Thoracic aorta (tissue), 2 donors: ENCODE results near the gene CADM2. TPM values are rescaled to one million over a fixed set of nuclear protein-coding genes. Genes with fewer than 3 reads are reported as not detected.

Experiments
- ATAC-seq: fragments of 150-250 bp; one replicate; pipeline ENCODE4 v1.8.0; 2017; ENCODE audit warnings: low read depth; ENCODE audit not compliant: insufficient number of reproducible peaks, low FRiP score
- DNase-seq: peaks from one replicate; pipeline ENCODE4 v3.0.0-alpha.2; 2020; ENCODE audit warnings: low spot score
- H3K27ac ChIP-seq, 2 donors: fragments of 200-600 bp; sonication (generic); 1 replicate in 1 of 2; 2 replicates in 1 of 2; pipeline ENCODE4 v1.5.1; 2016; ENCODE audit warnings: mild to moderate bottlenecking in 2 of 2, moderate library complexity in 2 of 2
- H3K27me3 ChIP-seq: fragments of 200-600 bp; sonication (generic); replicated peaks from 2 replicates; pipeline ENCODE4 v1.6.0; 2016; ENCODE audit warnings: mild to moderate bottlenecking; ENCODE audit not compliant: insufficient read depth
- H3K36me3 ChIP-seq: fragments of 200-600 bp; sonication (generic); one replicate; pipeline ENCODE4 v1.5.1; 2016
- H3K4me1 ChIP-seq, 2 donors: fragments of 200-600 bp; sonication (generic); 1 replicate in 1 of 2; 2 replicates in 1 of 2; pipeline versions ENCODE4 v1.5.1 to v1.6.0; 2016; ENCODE audit warnings: low read depth in 2 of 2, mild to moderate bottlenecking in 1 of 2; ENCODE audit not compliant: control insufficient read depth in 1 of 2
- H3K4me3 ChIP-seq: fragments of 200-600 bp; sonication (generic); 2 replicates; pipeline ENCODE4 v1.5.1; 2016; ENCODE audit warnings: mild to moderate bottlenecking
- H3K9me3 ChIP-seq: fragments of 200-600 bp; sonication (generic); 2 replicates; pipeline ENCODE4 v1.5.1; 2016
- total RNA-seq, 2 donors: library from RNA; depleted of rRNA; stranded (reverse); fragments of >200 nt; gene quantifications; one replicate each; pipeline versions ENCODE4 v1.1.0 to v1.2.3, GENCODE V29; 2016
- TF ChIP-seq, protein P1 (sequence below): fragments of 200-600 bp; sonication (generic); IDR thresholded peaks from one replicate; pipeline ENCODE4 v1.5.1; 2019; ENCODE audit warnings: antibody characterized with exemption

CADM2 gene
- total RNA-seq, 2 donors from 2014 or later, result 1.8 TPM; not detected in 1

DNA sequence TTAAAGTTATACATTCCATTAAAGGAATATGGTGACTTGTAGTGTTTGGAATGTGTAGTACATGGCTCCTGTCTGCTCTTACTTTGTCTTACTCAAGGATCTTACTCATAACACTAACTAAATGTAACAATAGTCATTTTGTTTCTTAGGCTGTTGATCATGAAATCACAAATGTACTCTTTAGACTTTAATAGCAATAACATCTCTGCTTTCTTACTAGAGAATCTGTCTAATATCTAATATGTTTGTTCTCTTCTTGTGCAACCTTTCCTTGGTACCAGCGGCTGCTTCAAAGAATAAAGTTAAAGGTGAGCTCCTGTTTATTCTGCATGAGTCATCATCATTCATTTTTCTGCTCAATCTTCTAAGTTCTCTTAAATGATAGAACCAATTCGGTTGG, 767.5 kb downstream of the CADM2 start:
- no peak for ATAC-seq
- TF ChIP-seq, protein P1, sequence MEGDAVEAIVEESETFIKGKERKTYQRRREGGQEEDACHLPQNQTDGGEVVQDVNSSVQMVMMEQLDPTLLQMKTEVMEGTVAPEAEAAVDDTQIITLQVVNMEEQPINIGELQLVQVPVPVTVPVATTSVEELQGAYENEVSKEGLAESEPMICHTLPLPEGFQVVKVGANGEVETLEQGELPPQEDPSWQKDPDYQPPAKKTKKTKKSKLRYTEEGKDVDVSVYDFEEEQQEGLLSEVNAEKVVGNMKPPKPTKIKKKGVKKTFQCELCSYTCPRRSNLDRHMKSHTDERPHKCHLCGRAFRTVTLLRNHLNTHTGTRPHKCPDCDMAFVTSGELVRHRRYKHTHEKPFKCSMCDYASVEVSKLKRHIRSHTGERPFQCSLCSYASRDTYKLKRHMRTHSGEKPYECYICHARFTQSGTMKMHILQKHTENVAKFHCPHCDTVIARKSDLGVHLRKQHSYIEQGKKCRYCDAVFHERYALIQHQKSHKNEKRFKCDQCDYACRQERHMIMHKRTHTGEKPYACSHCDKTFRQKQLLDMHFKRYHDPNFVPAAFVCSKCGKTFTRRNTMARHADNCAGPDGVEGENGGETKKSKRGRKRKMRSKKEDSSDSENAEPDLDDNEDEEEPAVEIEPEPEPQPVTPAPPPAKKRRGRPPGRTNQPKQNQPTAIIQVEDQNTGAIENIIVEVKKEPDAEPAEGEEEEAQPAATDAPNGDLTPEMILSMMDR, result no peak
- H3K36me3 ChIP-seq, result no peaks in the 10 kb centered on the region

DNA sequence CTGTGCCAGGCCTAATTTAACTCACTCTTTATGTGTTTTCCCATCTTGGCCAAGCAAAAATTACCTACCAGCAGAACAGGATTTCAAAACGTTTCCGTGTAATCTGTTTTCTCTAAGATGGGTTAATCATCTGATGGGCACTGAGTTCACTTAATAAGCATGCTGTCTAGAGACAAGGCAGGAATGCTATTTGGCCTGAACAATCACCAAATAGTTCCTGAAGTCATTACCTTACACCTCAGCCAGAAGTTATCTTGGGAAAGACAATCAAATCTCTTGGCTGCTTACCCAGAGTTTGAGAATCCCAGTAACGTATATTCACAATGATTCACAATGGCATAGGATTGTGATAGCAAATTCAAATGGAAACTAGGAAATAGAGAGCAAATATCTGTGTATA, 779.1 kb downstream of the CADM2 start:
- H3K36me3 ChIP-seq, result no peaks in the 10 kb centered on the region
- DNase-seq (no peak), ATAC-seq (no peak)
- H3K27me3 ChIP-seq, result no peaks in the 10 kb centered on the region
- H3K4me3 ChIP-seq, result no peak overlapping the region
- H3K27ac ChIP-seq, result no peak overlapping the region
- H3K4me1 ChIP-seq, result no peaks in the 10 kb centered on the region
- TF ChIP-seq, protein P1, result no peak
- no peaks in the 10 kb centered on the region for H3K9me3 ChIP-seq

More for the DNA sequence above, 767.5 kb downstream of the CADM2 start:
- H3K27ac ChIP-seq, result no peak overlapping the region
- no peaks in the 10 kb centered on the region for H3K4me1 ChIP-seq
- no peak overlapping the region for H3K4me3 ChIP-seq
- no peaks in the 10 kb centered on the region for H3K9me3 ChIP-seq
- DNase-seq, result no peak
- no peaks in the 10 kb centered on the region for H3K27me3 ChIP-seq

GRCh38 chr3:85740561-85740960, 781.8 kb downstream of the CADM2 start:
- Histone ChIP-seq H3K9me3 (no peaks in the 10 kb centered on the region), H3K36me3 (no peaks in the 10 kb centered on the region), H3K27ac (no peak overlapping the region), H3K4me1 (no peaks in the 10 kb centered on the region), H3K4me3 (no peak overlapping the region), H3K27me3 (no peaks in the 10 kb centered on the region)
- no peak for DNase-seq
- TF ChIP-seq, protein P1, result no peak
- no peak for ATAC-seq

- Histone ChIP-seq H3K9me3 (peaks cover 2% of the 10 kb centered on the region), H3K27me3 (no peaks in the 10 kb centered on the region), H3K27ac (no peak overlapping the region), H3K4me1 (no peaks in the 10 kb centered on the region), H3K36me3 (no peaks in the 10 kb centered on the region), H3K4me3 (no peak overlapping the region)
- DNase-seq (no peak), ATAC-seq (no peak)
- TF ChIP-seq, protein P1, result no peak
These were observed 799.7 kb downstream of the CADM2 start for GRCh38 chr3:85758442-85758841.

DNA sequence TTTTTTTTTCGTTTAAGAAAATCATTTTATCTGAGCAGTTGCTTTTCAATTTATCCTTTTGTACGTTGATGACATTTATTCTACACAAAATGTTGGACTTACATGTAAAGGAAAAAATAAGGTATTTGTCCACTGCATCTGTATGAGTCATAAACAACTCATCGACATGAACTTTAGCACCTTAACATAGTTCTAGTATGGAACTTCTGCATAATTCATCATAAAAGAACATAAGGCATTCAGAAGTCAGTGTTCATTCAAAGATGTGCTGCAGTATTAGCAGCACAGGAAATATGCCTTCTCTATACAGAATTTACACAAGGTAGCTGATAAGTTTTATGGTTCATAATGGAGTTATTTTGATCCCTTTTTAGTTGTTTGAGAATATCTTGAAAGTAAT, 801.6 kb downstream of the CADM2 start:
- no peaks in the 10 kb centered on the region for H3K27me3 ChIP-seq
- ATAC-seq, result no peak
- H3K9me3 ChIP-seq, result peaks cover 2% of the 10 kb centered on the region
- TF ChIP-seq, protein P1, result no peak
- H3K36me3 ChIP-seq, result no peaks in the 10 kb centered on the region
- no peaks in the 10 kb centered on the region for H3K4me1 ChIP-seq
- DNase-seq, result no peak
- no peak overlapping the region for H3K4me3 ChIP-seq
- no peak overlapping the region for H3K27ac ChIP-seq
